Activated T-cell treated with anti-CD3 and anti-CD28 coated beads for 4 hours (primary cell): ENCODE data around the gene DNAAF2.
A peak's percentile ranks its signal among the peaks of the same experiment; 100 is the strongest.
"Not testable (repeated sequence)": the region's sequence is repeated elsewhere in the genome, so short reads cannot be mapped to it uniquely, and the experiment has no call there.

Experiments used
- DNase-seq: peaks from one replicate; pipeline ENCODE4 v3.0.0-alpha.2; 2020

The DNAAF2 gene

DNA sequence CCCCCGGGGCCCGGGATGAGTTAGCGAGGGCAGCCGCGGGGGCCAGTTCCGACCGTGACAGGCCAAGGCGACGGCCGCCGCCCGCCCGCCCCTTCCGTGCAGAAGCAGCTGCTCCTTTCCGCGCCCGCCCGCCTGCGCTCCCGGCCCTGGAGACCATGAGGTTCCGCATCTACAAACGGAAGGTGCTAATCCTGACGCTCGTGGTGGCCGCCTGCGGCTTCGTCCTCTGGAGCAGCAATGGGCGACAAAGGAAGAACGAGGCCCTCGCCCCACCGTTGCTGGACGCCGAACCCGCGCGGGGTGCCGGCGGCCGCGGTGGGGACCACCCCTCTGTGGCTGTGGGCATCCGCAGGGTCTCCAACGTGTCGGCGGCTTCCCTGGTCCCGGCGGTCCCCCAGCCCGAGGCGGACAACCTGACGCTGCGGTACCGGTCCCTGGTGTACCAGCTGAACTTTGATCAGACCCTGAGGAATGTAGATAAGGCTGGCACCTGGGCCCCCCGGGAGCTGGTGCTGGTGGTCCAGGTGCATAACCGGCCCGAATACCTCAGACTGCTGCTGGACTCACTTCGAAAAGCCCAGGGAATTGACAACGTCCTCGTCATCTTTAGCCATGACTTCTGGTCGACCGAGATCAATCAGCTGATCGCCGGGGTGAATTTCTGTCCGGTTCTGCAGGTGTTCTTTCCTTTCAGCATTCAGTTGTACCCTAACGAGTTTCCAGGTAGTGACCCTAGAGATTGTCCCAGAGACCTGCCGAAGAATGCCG lies 13.7 kb downstream of the DNAAF2 start:
- DNase-seq = peak; percentile 37

DNA sequence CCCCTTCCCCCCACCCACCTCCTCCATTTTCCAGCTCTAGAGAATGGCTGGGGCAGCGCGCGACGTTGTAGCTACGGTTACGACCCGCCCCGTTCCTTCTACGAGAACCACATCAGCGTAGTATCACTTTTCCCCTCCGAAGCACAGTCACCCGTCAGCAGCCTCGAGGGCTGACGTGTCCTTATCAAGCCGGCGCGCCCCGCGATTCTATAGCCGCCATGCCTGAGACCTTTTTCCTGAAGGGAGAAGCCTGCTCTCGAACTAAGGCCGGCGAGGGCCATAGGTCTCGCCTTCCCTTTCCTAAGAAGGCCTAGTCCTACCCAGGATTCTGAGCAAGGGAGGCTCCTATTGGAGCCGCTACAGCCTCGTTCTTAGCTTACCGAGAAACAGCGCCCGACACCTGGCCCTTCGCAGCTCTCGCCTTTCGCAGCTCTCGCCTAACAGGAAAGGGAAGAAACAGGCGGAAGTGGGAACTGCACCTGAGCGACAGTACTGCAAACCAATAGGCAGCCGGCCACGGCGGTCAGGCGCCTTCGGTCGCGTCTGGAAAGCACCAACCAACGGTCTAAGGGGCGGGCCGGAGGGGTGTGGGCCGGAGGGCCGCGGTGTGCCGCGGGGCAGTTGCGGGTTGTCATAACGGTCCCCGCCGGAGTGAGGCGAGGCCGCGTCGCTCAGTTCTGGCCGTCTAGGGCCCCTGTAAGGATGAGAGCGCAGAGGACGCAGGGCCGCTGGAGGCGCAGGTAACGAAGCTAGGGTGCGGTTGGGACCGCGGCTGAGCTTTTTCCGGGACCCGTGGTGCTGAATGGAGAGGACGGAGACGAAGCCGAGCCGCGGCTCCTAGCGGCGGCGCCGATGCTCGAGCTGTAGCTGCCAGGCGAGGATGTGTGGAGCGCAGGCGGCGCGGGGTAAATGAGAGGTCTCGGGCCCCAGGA lies 14.6 kb downstream of the DNAAF2 start, which contains the start of the genes MGAT2 and RPL36AL:
MGAT2 (plus strand) TSS at position 618 of the 932 bp plus-strand sequence. CDS start 470 bp downstream, outside the sequence.
RPL36AL (minus strand) TSS at position 445 of the 932 bp plus-strand sequence. CDS start 1,522 bp downstream, outside the sequence.
- DNase-seq = peak; percentile 84

DNA sequence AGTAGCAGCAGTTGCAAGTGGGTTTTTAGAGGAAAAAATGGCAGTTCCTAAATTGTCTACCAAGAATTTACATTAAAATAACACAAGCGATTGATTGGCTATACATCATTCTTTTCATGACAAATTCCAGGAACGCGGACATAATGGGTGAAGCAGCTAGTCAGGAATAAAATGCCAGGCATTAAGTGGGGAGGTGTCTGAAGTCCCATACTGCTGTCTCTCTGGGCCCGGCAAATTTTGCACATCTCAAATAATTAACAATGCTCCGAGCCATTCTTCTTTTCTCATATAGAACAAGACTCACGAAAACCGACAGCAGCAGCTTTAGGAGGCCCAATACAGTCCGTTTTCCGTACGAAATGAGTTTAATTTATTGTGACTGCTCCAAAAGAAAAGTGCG lies 15.3 kb downstream of the DNAAF2 start:
- no peak for DNase-seq

DNA sequence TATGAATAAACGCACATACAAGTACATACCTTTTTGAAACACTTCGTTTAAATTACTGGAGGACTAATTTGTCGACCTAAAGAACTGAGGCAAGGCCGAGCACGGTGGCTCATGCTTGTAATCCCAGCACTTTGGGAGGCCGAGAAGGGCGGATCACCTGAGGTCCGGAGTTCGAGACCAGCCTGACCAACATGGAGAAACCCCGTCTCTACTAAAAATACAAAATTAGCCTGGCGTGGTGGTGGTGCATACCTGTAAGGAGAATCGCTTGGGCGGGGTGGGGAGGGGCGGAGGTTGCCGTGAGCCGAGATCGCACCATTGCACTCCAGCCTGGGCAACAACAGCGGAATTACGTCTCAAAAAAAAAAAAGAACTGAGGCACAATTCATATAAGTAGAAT lies 15.8 kb downstream of the DNAAF2 start:
- not testable (repeated sequence) for DNase-seq

DNA sequence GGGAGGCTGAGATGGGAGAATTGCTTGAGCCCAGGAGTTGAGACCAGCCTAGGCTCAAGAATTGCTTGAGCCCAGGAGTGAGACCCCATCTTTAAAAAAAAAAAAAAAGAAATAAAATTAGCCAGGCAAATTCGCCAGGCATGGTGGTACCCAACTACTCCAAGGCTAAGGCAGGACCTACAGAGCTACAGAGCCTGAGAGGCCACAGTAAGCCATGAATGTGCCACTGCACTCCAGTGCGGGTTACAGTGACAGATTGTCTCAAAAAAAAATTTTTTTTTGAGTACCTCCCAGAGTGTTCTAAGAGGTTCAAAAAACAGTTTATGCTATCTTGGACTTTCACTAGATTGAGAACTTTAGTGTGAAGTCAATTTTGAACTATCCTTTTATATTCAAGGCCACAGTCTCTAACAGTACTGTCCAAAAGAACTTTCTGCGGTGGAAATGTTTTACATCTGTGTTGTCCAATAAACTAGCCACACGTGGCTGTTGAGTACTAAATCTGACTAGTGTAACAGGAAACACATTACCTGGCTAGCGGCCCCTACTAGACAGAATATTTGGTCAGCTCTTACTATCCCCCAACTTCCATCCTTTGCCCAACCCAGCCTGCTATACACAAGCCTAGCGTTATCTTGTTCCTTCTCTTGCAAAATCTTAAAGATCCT lies 17.1 kb downstream of the DNAAF2 start:
- DNase-seq = no peak

DNA sequence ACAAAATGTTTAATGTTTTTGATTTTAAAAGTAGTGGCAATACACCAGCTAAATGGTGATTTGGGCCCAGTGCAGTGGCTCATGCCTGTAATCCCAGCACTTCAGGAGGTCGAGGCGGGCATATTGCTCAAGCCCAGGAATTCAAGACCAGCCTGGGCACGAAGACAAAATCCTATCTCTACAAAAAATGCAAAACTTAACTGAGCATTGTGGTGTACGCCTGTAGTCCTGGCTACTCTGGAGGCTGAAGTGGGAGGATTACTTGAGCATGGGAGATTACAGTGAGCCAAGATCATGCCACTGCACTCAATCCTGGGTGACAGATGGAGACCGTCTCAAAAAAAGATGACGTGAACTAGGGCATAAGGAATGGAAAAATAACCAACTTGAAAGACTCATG lies 19.3 kb downstream of the DNAAF2 start:
- no peak for DNase-seq

DNA sequence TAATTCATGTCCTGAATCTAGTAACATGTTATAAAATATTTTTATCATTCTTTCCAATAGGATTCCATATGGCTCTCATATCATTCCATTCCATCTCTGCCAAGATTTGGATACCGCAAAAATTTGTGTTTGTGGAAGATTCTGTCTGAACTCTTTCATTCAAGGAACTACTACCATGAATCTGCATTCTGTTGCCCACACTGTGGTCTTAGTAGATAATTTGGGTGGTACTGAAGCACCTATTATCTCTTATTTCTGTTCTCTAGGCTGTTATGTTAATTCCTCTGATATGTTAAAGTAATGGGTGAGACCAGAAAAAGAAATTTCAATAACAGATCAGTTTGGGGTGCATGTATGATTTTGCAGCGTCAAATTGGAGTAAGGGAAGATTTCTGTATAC lies 20.8 kb downstream of the DNAAF2 start:
- no peak for DNase-seq

DNA sequence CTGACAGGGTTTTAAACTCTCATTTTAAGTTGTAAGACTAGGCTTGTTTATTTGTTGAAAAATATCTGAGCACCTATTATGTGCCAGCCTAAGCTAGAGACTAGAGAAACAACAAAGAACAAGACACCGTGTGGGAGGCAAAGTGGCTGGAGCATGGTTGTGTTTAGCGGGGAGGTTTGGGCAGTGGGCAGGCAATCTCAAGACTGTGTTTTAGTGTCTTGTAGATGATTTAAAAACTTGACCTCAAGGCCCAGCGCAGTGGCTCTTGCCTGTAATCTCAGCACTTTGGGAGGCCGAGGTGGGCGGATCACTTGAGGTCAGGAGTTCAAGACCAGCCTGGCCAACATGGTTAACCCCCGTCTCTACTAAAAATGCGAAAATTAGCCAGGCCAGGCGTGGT lies 22.4 kb downstream of the DNAAF2 start:
- DNase-seq = no peak

DNA sequence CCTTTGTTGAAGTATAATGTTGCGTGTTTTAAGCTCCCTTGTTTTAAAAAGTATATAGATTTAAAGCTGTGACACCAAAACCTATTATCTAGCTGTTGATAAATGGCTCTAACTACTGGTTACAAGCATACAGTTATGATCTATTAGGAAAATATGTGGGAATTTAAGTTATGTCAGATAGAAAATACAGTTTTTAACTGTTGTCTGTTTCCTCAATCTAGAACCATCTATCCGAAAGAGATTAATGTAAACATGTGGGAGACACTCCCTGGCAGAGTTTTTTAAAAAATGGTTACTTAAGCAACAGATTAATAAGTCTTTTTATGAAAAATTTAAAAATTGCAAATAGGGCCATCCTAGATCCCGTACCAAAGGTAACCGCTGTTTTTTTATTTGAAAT lies 22.8 kb downstream of the DNAAF2 start:
- no peak for DNase-seq

DNA sequence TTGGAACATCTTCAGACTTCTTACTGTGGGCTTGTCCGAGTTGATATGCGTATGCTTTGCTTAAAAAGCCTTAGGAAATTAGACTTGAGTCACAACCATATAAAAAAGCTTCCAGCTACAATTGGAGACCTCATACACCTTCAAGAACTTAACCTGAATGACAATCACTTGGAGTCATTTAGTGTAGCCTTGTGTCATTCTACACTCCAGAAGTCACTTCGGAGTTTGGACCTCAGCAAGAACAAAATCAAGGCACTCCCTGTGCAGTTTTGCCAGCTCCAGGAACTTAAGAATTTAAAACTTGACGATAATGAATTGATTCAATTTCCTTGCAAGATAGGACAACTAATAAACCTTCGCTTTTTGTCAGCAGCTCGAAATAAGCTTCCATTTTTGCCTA lies 27.5 kb downstream of the DNAAF2 start:
- no peak for DNase-seq

DNA sequence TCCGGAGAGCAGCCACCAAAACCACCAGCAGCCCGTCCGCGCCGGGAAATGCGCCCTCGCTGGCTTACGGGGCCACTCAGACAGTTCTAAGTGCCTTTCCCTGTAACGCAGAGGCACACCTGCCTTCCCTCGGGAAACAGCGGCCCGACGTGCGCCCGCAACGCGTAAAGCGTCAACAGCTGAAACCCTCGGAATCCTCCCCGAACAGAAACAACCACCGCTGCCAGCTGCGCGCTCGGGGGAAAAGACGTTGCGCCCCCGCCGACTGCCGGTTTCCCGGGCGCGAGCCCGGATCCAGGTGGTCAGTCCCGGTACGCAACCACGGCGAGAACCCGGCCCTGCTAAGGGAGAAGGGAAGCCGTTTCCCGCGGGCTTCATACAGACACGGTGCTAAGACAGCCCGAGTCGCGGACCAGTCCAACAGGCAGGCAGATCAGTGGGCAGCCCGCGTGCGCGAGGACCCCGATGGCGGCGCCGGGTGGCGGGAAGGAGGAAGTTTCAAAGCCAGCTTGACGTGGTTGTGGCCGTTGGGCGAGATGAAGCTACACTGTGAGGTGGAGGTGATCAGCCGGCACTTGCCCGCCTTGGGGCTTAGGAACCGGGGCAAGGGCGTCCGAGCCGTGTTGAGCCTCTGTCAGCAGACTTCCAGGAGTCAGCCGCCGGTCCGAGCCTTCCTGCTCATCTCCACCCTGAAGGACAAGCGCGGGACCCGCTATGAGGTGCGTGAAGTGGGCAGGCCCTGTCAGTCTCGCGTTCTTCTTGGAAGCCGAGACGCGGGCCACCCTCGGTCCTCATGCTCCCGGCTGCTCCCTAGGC lies 36.4 kb downstream of the DNAAF2 start, which contains the start of gene LRR1:
LRR1 (plus strand) TSS at position 456 of the 816 bp plus-strand sequence; CDS start at position 537, 81 bp downstream.
- DNase-seq = peak; percentile 82

DNA sequence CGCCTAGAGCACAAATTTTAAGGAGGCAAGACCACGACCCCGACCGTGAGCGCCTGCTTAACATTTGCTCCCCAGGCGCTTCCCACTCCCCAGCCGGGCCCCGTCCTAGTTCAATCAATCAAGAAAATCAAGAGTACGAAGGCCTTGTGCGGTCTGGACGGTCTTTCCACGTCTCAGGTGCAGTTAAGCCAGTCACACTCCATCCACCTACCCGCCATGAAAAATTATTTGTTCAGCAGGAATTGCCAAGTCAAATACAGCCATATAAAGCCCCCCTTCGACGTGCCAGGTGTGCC lies 36.9 kb downstream of the DNAAF2 start:
- DNase-seq = no peak

DNA sequence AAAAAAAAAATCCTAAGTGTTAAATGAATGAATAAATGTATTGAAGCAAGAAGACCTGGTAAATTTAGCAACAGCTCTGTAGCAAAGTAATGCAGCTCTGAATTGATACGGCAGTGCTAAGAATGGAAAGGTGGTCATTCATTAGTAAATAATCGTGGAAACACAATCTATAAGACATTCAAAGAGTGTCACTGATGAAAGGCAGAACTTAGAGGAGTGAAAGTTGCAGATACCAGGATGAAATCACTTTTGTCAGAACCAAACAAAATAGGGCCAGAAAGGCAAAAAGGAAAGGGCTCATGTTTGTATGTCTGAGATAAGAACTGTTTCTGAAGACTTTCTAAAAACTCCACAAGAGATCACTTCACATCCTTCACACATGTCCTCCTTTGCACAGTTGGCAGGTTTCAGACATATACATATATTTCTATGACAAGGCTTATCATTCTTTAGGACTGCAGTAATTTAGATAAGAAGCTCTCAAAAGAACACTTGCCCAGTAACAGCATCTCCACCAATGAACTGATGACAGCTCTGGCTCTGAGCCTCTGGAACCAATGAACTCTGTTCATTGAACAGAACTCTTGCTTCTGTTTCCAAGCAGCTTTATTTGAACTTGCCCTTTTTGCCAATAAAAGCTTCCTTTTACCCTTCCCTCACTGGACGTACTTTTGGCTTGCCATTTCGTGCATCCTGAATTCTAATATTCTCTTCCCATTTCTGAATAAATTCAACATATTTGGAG lies 40.5 kb downstream of the DNAAF2 start:
- DNase-seq = no peak

DNA sequence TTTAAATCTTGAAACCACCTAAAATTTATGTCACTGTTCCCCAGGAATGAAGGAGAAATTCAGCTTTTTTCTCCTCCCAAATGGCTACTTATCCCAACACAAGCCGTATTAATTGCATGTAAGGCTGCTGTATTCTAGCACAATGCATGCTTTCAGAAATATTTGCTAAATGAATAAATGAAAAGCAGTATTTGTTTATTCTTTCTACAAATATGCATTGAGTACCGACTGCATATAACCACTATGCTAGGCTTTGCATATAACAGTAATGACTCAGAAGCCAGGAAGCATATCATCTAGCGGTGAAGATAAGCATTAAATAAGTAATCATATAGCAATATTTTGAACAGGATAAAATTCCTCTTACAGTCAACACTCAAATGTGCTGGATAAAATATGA lies 42.0 kb downstream of the DNAAF2 start:
- DNase-seq = no peak

DNA sequence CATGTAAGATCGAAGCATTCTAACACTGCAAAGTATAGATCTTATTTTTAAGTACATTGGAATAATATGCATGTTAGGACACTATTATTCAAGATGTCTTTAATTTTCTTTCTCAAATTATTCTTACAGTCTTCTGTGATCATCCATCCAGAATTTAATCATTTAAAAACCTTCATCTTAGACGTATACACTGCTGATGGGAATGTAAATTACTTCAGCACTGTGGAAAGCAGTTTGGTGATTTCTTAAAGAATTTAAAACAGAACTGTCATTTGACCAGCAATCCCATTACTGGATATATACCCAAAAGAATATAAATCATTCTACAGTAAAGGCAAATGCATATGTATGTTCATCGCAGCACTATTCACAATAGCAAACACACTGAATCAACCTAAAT lies 45.7 kb downstream of the DNAAF2 start:
- DNase-seq = no peak

DNA sequence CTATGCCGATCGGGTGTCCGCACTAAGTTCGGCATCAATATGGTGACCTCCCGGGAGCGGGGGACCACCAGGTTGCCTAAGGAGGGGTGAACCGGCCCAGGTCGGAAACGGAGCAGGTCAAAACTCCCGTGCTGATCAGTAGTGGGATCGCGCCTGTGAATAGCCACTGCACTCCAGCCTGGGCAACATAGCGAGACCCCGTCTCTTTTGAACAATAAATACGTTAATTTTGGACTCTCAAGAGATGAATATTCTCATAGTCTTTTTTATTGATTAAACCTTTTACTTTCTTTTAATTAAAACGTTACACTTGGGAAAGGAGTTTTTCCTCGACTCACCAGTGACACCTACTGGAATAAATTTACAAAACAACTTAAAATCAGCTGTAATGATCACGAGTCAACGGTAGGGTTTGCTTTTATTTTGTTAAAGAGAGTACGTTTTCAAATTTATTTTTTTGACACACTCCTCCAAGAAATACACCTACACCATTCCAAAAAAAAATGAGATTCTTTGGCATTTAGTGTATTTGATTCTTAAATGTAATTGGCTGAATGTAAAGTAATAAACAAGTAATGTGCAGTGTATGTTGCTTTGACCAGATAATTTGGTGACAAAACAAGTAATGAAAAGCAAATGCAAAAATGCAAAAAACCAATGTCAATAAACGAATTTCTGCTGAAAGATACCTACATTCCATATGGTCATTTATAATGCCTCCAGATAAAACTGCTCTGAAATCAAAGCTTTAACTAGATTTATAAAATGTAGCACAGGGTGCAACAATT lies 48.2 kb downstream of the DNAAF2 start:
- peak; percentile 36 for DNase-seq

DNA sequence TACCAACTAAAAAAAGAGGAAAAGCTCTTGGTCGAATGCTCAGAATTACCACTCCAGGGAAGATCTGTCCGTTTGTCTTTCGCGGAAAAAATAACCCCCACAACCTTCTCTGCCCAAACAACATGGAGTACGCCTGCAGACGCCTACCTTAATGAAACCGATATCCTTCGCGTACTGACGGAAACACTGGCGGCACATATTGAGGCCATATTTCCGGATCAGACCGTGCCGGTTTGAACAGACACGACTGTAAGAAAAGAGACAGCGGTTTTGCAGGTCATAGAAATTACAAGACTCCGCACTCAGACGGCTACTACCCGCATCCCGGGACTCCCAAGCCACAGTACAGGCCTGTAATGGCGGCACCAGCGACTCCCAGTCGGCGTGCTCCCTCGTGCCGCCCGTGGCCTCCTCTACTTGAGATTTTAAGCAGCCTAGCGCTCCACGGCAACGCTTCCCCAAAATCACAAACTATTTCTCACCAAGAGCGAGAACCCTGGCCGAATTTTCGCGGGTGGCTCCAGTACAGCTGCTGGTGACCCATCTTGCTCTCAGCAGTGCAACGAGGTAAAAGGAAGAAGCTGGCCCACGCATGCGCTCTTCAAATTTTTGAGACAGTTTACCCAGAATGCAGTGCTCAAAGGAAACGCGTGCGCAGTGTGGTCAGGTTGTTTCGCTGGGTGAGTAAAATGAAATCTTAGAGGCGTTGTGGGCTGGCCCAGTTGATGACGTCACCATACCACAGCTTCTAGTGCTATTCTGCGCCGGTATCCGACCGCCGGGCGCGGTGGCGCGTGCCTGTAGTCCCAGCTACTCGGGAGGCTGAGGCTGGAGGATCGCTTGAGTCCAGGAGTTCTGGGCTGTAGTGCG lies 49.0 kb downstream of the DNAAF2 start, which contains the start of gene RPS29:
RPS29 (minus strand) TSS at position 578 of the 870 bp plus-strand sequence; CDS start at position 544, 34 bp downstream.
- peak; percentile 97 for DNase-seq

DNA sequence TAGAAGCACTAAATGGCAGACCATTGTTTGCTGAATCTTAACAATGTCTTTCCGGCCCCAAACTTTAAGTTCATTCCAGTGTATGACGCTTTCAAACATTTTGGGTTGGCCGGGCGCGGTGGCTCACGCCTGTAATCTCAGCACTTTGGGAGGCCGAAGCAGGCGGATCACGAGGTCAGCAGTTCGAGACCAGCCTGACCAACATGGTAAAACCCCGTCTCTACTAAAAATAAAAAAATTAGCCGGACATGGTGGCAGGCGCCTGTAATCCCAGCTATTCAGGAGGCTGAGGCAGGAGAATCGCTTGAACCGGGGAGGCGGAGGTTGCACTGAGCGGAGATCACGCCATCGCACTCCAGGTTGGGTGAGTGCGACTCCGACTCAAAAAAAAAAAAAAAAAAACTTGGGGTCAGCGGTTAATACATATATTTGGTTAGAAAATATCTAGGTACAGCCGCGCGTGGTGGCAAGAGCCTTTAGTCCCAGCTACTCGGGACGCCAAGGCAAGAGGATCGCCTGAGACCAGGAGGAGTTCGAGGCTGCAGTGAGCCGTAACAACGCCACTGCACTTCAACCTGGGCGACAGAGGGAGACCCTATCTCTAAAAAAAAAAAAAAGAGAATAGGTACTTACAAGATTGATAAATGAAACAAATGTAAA lies 49.9 kb downstream of the DNAAF2 start:
- DNase-seq = not testable (repeated sequence)

DNA sequence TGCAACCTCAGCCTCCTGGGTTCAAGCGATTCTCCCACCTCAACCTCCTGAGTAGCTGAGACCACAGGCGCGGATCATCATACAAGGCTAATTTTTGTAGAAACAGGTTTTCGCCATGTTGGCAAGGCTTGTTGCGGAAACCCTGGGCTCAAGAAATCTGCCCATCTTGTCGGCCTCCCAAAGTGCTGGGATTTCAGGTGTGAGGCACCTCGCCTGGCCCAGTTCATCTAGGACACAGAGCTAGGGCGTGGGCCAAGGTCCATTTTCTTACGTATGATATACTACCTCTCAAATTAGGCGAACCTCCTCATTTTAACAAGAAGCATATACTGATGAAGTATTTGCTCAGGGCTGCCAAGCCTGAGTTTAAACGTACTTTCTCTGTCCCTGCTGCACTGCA lies 51.0 kb downstream of the DNAAF2 start:
- no peak for DNase-seq
